ENCODE results near the gene ZNF644. TPM values are rescaled to one million over a fixed set of nuclear protein-coding genes. Genes with fewer than 3 reads are reported as not detected.

ZNF644 gene
- polyA plus RNA-seq, 1 donor: 37.6 TPM

DNA sequence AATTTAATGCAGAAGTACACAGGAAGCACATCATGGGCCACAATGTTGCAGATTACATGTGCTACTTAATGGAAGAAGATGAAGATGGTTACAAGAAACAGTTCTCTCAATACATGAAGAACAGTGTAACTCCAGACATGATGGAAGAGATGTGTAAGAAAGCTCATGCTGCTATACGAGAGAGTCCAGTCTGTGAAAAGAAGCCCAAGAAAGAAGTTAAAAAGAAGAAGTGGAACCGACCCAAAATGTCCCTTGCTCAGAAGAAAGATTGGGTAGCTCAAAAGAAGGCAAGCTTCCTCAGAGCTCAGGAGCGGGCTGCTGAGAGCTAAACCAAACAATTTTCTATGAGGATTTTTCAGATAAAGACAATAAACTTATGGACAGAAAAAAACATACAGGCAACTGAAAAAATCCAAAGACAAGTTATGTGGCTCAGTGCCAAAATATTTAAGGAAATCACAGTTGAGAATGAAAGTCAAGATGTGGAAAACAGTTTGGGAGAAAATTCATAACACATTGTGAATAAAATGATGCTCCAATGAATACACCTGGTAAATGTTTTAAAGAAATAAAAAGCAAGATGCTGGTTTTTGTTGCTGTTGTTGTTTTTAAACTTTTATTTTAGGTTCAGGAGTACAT is 2.8 kb upstream of the ZNF644 start:
- Histone ChIP-seq H3K36me3 (ENCODE audit: control insufficient read depth, insufficient read depth, low read length) (no peaks in the 10 kb centered on the region), H3K27ac (ENCODE audit: low read length) (no peak overlapping the region), H3K4me3 (ENCODE audit: low read length) (no peak overlapping the region), H3K4me1 (ENCODE audit: control insufficient read depth, insufficient read depth, low read length) (peaks cover 6% of the 10 kb centered on the region), H3K27me3 (ENCODE audit: control insufficient read depth, insufficient read depth, low read length) (no peaks in the 10 kb centered on the region), H3K9me3 (ENCODE audit: control insufficient read depth, low read depth, low read length) (no peaks in the 10 kb centered on the region)
- no CpG with 5 or more reads among the region's 3 CpGs for WGBS (ENCODE audit: insufficient coverage, low lambda C conversion rate)
- no peak for DNase-seq

DNA sequence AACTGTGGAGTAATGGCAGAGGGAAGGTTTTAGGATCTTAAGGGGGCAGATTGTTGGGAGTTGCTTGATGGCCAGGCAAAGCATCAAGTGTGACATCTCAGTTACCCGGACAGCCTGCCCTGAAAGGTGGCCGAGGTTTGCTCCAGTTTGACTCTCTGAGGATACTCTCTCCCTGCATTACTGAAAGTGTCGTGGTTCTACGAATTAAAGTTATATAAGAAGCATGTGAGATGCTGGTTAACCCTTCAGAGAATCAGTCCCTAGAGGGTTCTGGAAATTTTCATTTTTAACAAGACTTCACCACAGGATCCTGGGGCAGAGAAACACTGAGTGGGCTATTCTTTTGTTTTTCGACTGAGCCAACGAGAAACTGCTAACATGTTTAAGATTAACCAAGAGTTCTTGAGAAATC is 689 bp upstream of the ZNF644 start:
- Histone ChIP-seq H3K27me3 (ENCODE audit: control insufficient read depth, insufficient read depth, low read length) (no peaks in the 10 kb centered on the region), H3K27ac (ENCODE audit: low read length) (peak overlapping the region; percentile 100), H3K9me3 (ENCODE audit: control insufficient read depth, low read depth, low read length) (no peaks in the 10 kb centered on the region), H3K4me3 (ENCODE audit: low read length) (peak overlapping the region; percentile 98), H3K36me3 (ENCODE audit: control insufficient read depth, insufficient read depth, low read length) (peaks cover 3% of the 10 kb centered on the region), H3K4me1 (ENCODE audit: control insufficient read depth, insufficient read depth, low read length) (peaks cover 6% of the 10 kb centered on the region)
- WGBS (ENCODE audit: insufficient coverage, low lambda C conversion rate): 94% methylated on average over 2 of the region's 6 CpGs
- DNase-seq: no peak

DNA sequence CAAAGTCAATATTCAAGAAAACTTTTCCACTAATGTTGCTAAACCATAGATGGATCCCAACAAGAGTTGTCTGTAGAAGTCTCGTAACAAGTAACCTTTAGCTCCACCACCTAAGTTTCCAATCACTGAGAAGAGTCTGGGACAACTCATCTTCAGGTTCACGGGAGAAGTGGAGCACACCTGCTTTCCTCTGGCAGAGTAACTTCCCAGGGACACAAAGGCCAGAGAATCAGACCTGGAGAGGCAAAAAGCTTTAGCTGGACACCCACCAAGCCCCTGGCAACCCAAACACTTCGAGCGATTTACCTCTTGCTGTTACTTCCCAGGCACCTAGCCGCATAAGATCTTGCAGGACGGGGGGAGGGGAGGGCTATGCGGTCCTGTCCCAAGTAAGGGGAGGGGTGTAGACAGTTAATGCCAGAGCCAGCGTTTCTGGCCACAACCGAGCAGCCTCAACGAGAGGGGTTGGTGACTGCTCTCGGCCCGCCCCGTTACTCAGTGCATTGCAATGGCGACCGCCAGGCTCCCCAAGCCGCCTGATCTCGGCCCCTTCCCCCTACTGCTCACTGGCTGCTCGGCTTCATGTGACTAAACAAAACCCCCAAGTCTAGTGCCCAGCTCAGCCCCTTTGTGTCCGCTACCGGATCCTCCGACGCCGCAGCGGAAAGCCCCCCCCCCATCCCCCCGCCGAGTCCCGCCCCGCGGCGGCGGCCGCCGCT is 709 bp downstream of the ZNF644 start:
- Histone ChIP-seq H3K9me3 (ENCODE audit: control insufficient read depth, low read depth, low read length) (no peaks in the 10 kb centered on the region), H3K4me1 (ENCODE audit: control insufficient read depth, insufficient read depth, low read length) (peaks cover 6% of the 10 kb centered on the region), H3K27ac (ENCODE audit: low read length) (peak overlapping the region; percentile 100), H3K4me3 (ENCODE audit: low read length) (peak overlapping the region; percentile 98), H3K36me3 (ENCODE audit: control insufficient read depth, insufficient read depth, low read length) (peaks cover 3% of the 10 kb centered on the region), H3K27me3 (ENCODE audit: control insufficient read depth, insufficient read depth, low read length) (no peaks in the 10 kb centered on the region)
- DNase-seq: peak; percentile 55 to 82
- WGBS (ENCODE audit: insufficient coverage, low lambda C conversion rate): no CpG with 5 or more reads among the region's 33 CpGs

DNA sequence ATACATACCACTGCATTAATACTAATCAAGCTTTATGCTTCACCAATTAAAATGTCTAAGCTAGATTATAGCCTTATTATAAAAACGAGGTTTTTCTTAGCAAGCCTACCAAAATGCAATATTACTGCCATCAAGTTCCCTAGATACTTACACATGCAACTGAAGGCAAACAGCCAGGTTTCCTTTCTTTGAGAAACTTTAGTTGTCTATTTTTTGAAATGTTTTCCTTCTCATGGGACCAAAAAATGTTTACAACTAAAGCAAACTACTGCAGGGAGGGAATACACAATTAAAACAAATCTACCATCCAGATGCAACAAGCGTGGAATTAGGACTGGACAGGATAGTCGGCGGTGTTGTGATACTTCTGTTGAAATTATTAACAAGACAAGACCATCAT is 1.3 kb downstream of the ZNF644 start:
- Histone ChIP-seq H3K4me1 (ENCODE audit: control insufficient read depth, insufficient read depth, low read length) (peaks cover 6% of the 10 kb centered on the region), H3K4me3 (ENCODE audit: low read length) (peak overlapping the region; percentile 98), H3K27me3 (ENCODE audit: control insufficient read depth, insufficient read depth, low read length) (no peaks in the 10 kb centered on the region), H3K9me3 (ENCODE audit: control insufficient read depth, low read depth, low read length) (no peaks in the 10 kb centered on the region), H3K27ac (ENCODE audit: low read length) (peak overlapping the region; percentile 100), H3K36me3 (ENCODE audit: control insufficient read depth, insufficient read depth, low read length) (peaks cover 3% of the 10 kb centered on the region)
- no peak for DNase-seq
- WGBS (ENCODE audit: insufficient coverage, low lambda C conversion rate): no CpG with 5 or more reads among the region's 4 CpGs

DNA sequence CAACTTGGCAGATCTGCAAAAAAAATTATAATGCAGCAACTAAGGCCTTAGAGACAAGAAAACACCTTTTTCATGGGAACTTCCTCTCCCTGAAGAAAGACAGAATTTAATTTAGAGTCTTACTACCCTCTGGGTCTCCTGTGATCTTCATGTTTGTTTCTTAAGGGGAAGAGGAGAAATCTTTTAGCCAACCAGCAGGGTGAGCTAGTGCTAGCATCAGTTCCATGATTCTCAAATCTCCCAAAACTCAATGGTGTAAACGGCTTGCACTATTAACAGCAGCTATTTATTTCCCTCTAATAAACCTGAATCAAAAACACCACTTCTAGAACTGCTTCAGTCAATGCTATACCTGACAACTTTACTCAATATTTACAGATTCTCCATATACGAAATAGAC is 3.8 kb downstream of the ZNF644 start:
- no peaks in the 10 kb centered on the region for H3K27me3 ChIP-seq (ENCODE audit: control insufficient read depth, insufficient read depth, low read length)
- WGBS (ENCODE audit: insufficient coverage, low lambda C conversion rate): 100% methylated on average over 1 of the region's 2 CpGs
- peaks cover 3% of the 10 kb centered on the region for H3K36me3 ChIP-seq (ENCODE audit: control insufficient read depth, insufficient read depth, low read length)
- no peaks in the 10 kb centered on the region for H3K9me3 ChIP-seq (ENCODE audit: control insufficient read depth, low read depth, low read length)
- H3K27ac ChIP-seq (ENCODE audit: low read length): no peak overlapping the region
- H3K4me1 ChIP-seq (ENCODE audit: control insufficient read depth, insufficient read depth, low read length): peaks cover 6% of the 10 kb centered on the region
- no peak for DNase-seq
- H3K4me3 ChIP-seq (ENCODE audit: low read length): no peak overlapping the region

DNA sequence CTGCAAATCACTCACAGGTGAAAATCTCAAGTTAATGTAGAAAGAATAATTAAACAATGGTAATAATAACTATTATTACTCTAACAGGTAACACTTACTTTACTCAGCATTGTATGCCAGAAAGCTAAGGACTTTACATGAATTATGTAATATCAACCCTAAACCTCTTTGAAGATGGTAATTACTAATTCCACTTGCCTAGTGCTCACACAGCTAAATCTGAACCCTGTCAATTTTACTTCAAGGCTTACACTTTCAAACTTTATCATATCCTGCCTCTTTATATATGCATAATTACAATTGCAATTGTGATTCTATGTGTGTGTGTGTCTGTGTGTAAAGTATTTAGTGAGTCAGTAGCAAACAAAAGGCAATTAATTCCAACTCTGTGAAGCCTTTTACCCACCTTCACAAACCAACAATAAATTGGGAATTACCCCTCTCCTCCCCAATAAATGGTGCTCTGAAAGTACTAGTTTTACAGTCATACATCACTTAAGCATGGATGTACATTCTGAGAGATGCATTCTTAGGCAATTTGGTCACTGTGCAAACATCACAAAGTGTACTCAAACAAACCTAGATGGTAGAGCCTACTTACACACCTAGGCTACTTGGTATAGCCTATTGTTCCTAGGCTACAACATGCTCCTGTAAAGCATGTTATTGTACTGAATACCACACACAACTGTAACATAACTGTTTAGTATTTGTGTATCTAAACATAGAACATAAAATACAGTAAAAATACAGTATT is 5.9 kb downstream of the ZNF644 start:
- Histone ChIP-seq H3K4me1 (ENCODE audit: control insufficient read depth, insufficient read depth, low read length) (no peaks in the 10 kb centered on the region), H3K27me3 (ENCODE audit: control insufficient read depth, insufficient read depth, low read length) (no peaks in the 10 kb centered on the region)

DNA sequence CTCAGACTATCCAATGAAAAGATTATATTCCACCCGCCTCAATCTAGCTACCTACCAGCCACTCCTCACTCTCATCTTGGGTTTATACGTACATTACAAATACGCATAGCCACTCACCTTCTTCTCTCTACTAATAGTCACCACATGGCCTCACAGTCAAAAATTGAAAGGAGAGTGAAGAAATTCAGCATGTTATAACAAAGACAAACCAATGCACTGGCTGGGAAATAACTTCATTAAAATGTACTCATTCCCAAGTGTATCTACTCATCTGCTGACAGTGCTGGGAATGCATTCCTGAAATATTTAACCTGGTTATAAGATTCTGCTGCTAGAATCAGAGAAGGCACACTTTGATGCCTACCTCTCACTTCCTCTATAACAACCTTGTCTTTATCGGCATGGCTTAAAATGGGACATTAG is 6.5 kb downstream of the ZNF644 start:
- no peaks in the 10 kb centered on the region for H3K9me3 ChIP-seq (ENCODE audit: control insufficient read depth, low read depth, low read length)
- no CpG with 5 or more reads among the region's 4 CpGs for WGBS (ENCODE audit: insufficient coverage, low lambda C conversion rate)
- no peaks in the 10 kb centered on the region for H3K4me1 ChIP-seq (ENCODE audit: control insufficient read depth, insufficient read depth, low read length)

More for the DNA sequence above, 5.9 kb downstream of the ZNF644 start:
- Histone ChIP-seq H3K36me3 (ENCODE audit: control insufficient read depth, insufficient read depth, low read length) (peaks cover 3% of the 10 kb centered on the region), H3K27ac (ENCODE audit: low read length) (no peak overlapping the region), H3K4me3 (ENCODE audit: low read length) (no peak overlapping the region), H3K9me3 (ENCODE audit: control insufficient read depth, low read depth, low read length) (no peaks in the 10 kb centered on the region)
- no peak for DNase-seq

DNA sequence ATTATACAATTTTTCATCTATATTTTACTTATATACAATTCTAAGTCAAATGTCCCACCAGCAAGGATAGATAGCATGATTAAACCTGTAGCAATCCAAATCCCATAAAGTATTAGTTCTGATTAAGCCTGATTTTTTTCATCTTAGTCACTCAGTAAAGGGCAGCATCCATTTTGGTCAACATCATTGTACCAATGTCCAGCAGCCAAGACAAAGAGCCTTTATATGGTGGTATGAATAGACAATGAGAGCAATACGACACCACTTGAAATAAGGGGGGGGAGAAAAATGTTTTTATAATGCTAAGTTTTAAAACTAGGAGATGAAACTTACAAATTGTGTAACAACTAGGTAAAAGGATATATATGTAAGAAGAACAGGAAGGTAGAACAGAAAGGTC is 7.4 kb downstream of the ZNF644 start:
- Histone ChIP-seq H3K4me1 (ENCODE audit: control insufficient read depth, insufficient read depth, low read length) (no peaks in the 10 kb centered on the region), H3K36me3 (ENCODE audit: control insufficient read depth, insufficient read depth, low read length) (peaks cover 3% of the 10 kb centered on the region), H3K27ac (ENCODE audit: low read length) (no peak overlapping the region), H3K9me3 (ENCODE audit: control insufficient read depth, low read depth, low read length) (no peaks in the 10 kb centered on the region), H3K27me3 (ENCODE audit: control insufficient read depth, insufficient read depth, low read length) (no peaks in the 10 kb centered on the region), H3K4me3 (ENCODE audit: low read length) (no peak overlapping the region)
- no peak for DNase-seq
- 83% methylated on average over 1 of the region's 1 CpG for WGBS (ENCODE audit: insufficient coverage, low lambda C conversion rate)

More for the DNA sequence above, 6.5 kb downstream of the ZNF644 start:
- Histone ChIP-seq H3K27me3 (ENCODE audit: control insufficient read depth, insufficient read depth, low read length) (no peaks in the 10 kb centered on the region), H3K4me3 (ENCODE audit: low read length) (no peak overlapping the region), H3K27ac (ENCODE audit: low read length) (no peak overlapping the region), H3K36me3 (ENCODE audit: control insufficient read depth, insufficient read depth, low read length) (peaks cover 3% of the 10 kb centered on the region)
- no peak for DNase-seq

DNA sequence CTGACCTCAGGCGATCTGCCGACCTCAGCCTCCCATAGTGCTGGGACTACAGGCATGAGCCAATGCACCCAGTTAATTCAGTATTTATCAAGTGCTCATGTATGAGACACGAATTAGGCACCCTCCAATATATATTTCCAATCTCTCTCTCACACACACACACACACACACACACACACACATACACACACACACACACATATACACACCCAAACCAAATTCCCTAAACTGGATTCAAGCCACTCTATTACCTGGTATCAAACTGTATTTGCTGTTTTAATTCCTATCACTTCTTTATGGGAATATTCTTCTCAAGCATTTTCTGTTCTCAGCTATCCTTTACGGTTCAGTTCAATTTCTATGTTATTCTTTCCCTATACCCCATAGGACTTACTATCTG is 8.5 kb downstream of the ZNF644 start:
- no peaks in the 10 kb centered on the region for H3K27me3 ChIP-seq (ENCODE audit: control insufficient read depth, insufficient read depth, low read length)
- H3K9me3 ChIP-seq (ENCODE audit: control insufficient read depth, low read depth, low read length): no peaks in the 10 kb centered on the region
- H3K36me3 ChIP-seq (ENCODE audit: control insufficient read depth, insufficient read depth, low read length): peaks cover 3% of the 10 kb centered on the region
- no peak for DNase-seq
- WGBS (ENCODE audit: insufficient coverage, low lambda C conversion rate): no CpG with 5 or more reads among the region's 4 CpGs
- H3K4me3 ChIP-seq (ENCODE audit: low read length): no peak overlapping the region
- no peaks in the 10 kb centered on the region for H3K4me1 ChIP-seq (ENCODE audit: control insufficient read depth, insufficient read depth, low read length)
- no peak overlapping the region for H3K27ac ChIP-seq (ENCODE audit: low read length)

DNA sequence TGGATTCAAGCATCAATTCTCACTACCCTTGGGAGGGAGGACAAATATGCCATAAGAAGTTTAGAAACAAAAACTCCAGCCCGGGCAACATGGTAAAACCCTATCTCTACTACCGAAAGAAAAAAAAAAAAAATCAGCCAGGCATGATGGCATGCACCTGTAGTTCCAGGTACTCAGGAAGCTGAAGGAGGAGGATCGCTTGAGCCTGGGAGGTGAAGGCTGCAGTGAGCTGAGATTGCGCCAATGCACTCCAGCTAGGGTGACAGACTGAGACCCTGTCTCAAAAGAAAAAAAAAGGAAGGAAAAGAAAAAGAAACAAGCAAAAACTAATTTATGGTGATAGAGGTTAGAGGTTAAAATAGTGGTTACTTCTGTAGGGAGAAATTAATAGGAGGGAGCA is 9.6 kb downstream of the ZNF644 start:
- no peak overlapping the region for H3K4me3 ChIP-seq (ENCODE audit: low read length)
- no peaks in the 10 kb centered on the region for H3K4me1 ChIP-seq (ENCODE audit: control insufficient read depth, insufficient read depth, low read length)

More for the DNA sequence above, 9.6 kb downstream of the ZNF644 start:
- Histone ChIP-seq H3K36me3 (ENCODE audit: control insufficient read depth, insufficient read depth, low read length) (no peaks in the 10 kb centered on the region), H3K27ac (ENCODE audit: low read length) (no peak overlapping the region), H3K9me3 (ENCODE audit: control insufficient read depth, low read depth, low read length) (peaks cover 2% of the 10 kb centered on the region), H3K27me3 (ENCODE audit: control insufficient read depth, insufficient read depth, low read length) (no peaks in the 10 kb centered on the region)
- DNase-seq: no peak
- 100% methylated on average over 1 of the region's 4 CpGs for WGBS (ENCODE audit: insufficient coverage, low lambda C conversion rate)
